Right atrium auricular region (tissue), 2 donors: Measurements from ENCODE around the gene NSRP1. TPM values are rescaled to one million over a fixed set of nuclear protein-coding genes. Genes with fewer than 3 reads are reported as not detected.
"Not testable (repeated sequence)": the region's sequence is repeated elsewhere in the genome, so short reads cannot be mapped to it uniquely, and the experiment has no call there.

Experiments
- DNase-seq: peaks from one replicate; pipeline ENCODE4 v3.0.0-alpha.2; 2019; ENCODE audit warnings: low spot score
- H3K27ac ChIP-seq, 2 donors: fragments of 200-600 bp; sonication (generic); 1 replicate in 1 of 2; 2 replicates in 1 of 2; pipeline ENCODE4 v1.5.1; 2016 to 2019
- H3K27me3 ChIP-seq, 2 donors: fragments of 200-600 bp; sonication (generic); one replicate each; pipeline versions ENCODE4 v1.5.1 to v1.6.0; 2017 to 2019
- H3K36me3 ChIP-seq: fragments of 200-600 bp; sonication (generic); one replicate; pipeline ENCODE4 v1.5.1; 2016
- H3K4me1 ChIP-seq, 2 donors: fragments of 200-600 bp; sonication (generic); one replicate each; pipeline versions ENCODE4 v1.5.1 to v1.6.0; 2017 to 2019
- H3K4me3 ChIP-seq, 2 donors: fragments of 200-600 bp; sonication (generic); 1 replicate in 1 of 2; 2 replicates in 1 of 2; pipeline ENCODE4 v1.5.1; 2017 to 2019; ENCODE audit warnings: mild to moderate bottlenecking in 1 of 2, moderate library complexity in 1 of 2
- H3K9me3 ChIP-seq, 2 donors: fragments of 200-600 bp; sonication (generic); one replicate each; pipeline ENCODE4 v1.5.1; 2019
- total RNA-seq, 2 donors: library from RNA; depleted of rRNA; stranded (reverse); fragments of >200 nt; gene quantifications; one replicate each; pipeline ENCODE4 v1.1.0, GENCODE V29; 2016
- TF ChIP-seq, protein P1 (sequence below), 2 donors: fragments of 200-600 bp; sonication (generic); IDR thresholded peaks; one replicate each; pipeline ENCODE4 v1.5.1; 2019; ENCODE audit warnings: antibody characterized with exemption in 2 of 2

NSRP1 gene
- total RNA-seq, 2 donors from 2014 or later = 14.7 to 16.6 TPM

DNA sequence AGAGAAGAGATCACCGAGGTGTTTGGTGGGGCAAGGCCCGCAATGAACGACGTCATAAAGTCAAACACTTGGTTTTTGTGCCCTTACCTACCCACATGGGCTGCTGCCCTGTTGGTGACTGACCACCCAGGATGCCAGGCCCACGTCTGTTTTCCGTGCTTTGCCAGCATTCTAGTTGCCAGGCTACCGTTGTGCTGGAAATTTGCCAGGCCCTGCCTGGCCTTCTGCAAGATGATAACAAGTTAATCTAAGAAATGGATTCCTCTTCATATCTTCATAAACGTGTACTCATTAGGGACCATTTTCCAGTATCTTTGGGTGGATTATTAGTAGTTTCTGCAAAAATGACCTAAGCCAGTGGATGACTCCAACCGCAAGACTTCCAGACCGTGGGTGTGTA lies 83.5 kb downstream of the NSRP1 start:
- H3K36me3 ChIP-seq = no peaks in the 10 kb centered on the region
- H3K4me1 ChIP-seq = no peaks in the 10 kb centered on the region
- TF ChIP-seq, protein P1, sequence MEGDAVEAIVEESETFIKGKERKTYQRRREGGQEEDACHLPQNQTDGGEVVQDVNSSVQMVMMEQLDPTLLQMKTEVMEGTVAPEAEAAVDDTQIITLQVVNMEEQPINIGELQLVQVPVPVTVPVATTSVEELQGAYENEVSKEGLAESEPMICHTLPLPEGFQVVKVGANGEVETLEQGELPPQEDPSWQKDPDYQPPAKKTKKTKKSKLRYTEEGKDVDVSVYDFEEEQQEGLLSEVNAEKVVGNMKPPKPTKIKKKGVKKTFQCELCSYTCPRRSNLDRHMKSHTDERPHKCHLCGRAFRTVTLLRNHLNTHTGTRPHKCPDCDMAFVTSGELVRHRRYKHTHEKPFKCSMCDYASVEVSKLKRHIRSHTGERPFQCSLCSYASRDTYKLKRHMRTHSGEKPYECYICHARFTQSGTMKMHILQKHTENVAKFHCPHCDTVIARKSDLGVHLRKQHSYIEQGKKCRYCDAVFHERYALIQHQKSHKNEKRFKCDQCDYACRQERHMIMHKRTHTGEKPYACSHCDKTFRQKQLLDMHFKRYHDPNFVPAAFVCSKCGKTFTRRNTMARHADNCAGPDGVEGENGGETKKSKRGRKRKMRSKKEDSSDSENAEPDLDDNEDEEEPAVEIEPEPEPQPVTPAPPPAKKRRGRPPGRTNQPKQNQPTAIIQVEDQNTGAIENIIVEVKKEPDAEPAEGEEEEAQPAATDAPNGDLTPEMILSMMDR (IDR thresholded peaks at IDR 0.05) = no peak
- H3K9me3 ChIP-seq = no peaks in the 10 kb centered on the region
- DNase-seq = no peak
- no peak overlapping the region for H3K4me3 ChIP-seq
- H3K27me3 ChIP-seq = no peaks in the 10 kb centered on the region
- H3K27ac ChIP-seq = no peak overlapping the region

DNA sequence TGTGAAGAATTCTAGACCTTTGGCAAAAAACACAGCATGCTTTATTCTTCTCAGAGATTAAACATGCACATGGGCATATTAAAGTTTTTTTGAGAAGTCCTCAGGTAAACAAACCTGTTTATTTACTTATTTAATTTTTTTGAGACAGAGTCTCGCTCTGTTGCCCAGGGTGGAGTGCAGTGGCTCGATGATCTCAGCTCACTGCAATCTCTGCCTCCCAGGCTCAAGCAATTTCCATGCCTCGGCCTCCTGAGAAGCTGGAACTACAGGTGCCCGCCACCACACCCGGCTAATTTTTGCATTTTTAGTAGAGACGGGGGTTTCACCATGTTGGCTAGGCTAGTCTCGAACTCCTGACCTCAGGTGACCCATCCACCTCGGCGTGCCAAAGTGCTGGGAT lies 84.0 kb downstream of the NSRP1 start:
- not testable (repeated sequence) for H3K4me1 ChIP-seq, DNase-seq, H3K27me3 ChIP-seq, H3K4me3 ChIP-seq, H3K36me3 ChIP-seq, H3K27ac ChIP-seq, H3K9me3 ChIP-seq

DNA sequence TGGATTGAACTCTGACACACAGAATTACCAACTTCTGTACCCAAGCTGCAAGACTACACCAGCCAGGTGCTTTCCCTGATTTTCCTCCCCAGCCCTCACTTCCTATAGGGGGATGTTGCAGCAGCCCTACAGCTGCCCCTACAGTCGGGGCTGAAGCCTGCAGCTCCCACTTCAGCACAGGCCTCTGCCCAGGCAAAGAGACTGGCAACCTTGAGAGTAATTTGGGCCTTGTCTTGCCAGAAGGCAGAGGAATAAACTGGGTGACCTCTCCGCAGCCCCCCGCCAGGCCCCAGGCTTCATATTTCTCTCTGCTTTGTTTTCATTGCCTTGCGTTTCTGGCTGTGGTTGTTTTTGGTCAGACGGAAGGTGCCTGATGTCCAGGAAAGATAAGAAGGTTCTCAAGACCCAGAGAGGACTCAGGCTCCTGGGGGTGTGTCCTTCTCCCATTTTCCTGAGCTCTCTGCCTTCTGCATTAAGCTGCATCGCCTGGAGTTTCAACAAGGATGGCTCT lies 86.9 kb downstream of the NSRP1 start:
- Histone ChIP-seq H3K36me3 (no peaks in the 10 kb centered on the region), H3K9me3 (no peaks in the 10 kb centered on the region), H3K27me3 (no peaks in the 10 kb centered on the region), H3K4me1 (no peaks in the 10 kb centered on the region), H3K4me3 (no peak overlapping the region), H3K27ac (no peak overlapping the region)
- TF ChIP-seq, protein P1 (IDR thresholded peaks at IDR 0.05) = no peak
- DNase-seq = no peak

DNA sequence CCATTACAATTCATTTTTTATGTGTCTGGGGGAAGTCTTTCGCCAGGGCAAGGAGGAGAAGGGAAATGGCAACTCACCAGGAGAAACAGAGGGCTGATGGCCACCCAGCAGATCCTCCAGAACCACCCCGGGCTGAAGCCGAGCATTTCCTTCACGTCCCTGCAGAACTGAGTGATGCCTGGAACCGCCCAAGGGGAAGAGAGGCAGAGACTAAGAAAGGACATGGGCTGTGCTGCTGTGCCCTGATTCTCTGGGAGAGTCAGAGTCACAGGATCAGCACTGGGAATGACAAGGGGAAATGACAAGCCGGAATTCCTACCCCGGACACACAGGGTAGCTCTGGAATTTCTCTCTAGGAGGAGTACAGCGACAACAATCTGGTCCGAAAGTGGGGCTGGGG lies 91.0 kb downstream of the NSRP1 start:
- TF ChIP-seq, protein P1 (IDR thresholded peaks at IDR 0.05) = no peak

DNA sequence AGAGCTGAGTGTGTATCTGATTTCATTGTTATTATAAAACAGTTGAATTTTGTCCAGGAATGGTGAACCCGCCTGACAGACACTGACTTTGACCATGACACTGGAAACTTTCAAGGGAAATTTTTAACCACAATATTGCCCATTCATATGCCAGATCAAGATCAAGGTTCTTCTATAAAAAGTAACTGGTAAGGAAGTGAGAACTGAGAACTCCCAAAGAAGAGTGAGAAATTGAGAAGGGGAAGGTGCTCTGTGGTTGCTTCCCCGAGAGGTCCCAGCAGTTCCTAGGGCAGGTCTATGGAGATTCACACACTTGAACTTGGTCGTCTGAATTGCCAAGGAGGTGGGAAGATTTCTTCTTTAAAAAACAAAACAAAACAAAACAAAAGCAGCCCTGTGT lies 91.6 kb downstream of the NSRP1 start:
- TF ChIP-seq, protein P1 (IDR thresholded peaks at IDR 0.05) = no peak

More for the DNA sequence above, 91.0 kb downstream of the NSRP1 start:
- H3K9me3 ChIP-seq = no peaks in the 10 kb centered on the region
- H3K27me3 ChIP-seq = no peaks in the 10 kb centered on the region
- H3K27ac ChIP-seq = no peak overlapping the region
- no peak for DNase-seq
- no peak overlapping the region for H3K4me3 ChIP-seq
- H3K36me3 ChIP-seq = no peaks in the 10 kb centered on the region
- no peaks in the 10 kb centered on the region for H3K4me1 ChIP-seq

DNA sequence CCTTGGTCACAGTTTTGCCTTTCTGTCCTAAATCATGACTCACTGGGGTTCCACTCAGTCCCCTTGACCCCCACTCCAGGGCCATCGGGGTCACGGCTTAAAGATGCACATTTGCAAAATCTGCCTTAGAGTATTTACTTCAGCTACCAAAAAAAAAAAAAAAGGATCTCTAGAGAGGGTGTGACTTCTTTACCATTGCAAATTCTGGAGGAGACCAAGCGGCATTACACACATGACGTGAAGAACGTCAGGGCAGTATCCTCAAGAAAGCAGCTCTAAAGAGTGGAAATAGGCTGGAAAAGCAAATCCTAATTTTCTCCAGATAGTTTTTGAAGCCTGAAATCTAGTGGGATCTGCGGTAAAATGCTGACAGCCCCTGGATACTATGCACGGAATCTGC lies 93.3 kb downstream of the NSRP1 start:
- no peak for DNase-seq
- Histone ChIP-seq H3K9me3 (no peaks in the 10 kb centered on the region), H3K4me1 (no peaks in the 10 kb centered on the region), H3K4me3 (no peak overlapping the region), H3K27me3 (no peaks in the 10 kb centered on the region), H3K27ac (no peak overlapping the region), H3K36me3 (no peaks in the 10 kb centered on the region)
- TF ChIP-seq, protein P1 (IDR thresholded peaks at IDR 0.05) = no peak

More for the DNA sequence above, 91.6 kb downstream of the NSRP1 start:
- H3K4me3 ChIP-seq = no peak overlapping the region
- H3K36me3 ChIP-seq = no peaks in the 10 kb centered on the region
- H3K9me3 ChIP-seq = no peaks in the 10 kb centered on the region
- no peaks in the 10 kb centered on the region for H3K4me1 ChIP-seq
- DNase-seq = no peak
- no peak overlapping the region for H3K27ac ChIP-seq
- H3K27me3 ChIP-seq = no peaks in the 10 kb centered on the region
